ENCODE measurements around the gene FOXP3.

DNA sequence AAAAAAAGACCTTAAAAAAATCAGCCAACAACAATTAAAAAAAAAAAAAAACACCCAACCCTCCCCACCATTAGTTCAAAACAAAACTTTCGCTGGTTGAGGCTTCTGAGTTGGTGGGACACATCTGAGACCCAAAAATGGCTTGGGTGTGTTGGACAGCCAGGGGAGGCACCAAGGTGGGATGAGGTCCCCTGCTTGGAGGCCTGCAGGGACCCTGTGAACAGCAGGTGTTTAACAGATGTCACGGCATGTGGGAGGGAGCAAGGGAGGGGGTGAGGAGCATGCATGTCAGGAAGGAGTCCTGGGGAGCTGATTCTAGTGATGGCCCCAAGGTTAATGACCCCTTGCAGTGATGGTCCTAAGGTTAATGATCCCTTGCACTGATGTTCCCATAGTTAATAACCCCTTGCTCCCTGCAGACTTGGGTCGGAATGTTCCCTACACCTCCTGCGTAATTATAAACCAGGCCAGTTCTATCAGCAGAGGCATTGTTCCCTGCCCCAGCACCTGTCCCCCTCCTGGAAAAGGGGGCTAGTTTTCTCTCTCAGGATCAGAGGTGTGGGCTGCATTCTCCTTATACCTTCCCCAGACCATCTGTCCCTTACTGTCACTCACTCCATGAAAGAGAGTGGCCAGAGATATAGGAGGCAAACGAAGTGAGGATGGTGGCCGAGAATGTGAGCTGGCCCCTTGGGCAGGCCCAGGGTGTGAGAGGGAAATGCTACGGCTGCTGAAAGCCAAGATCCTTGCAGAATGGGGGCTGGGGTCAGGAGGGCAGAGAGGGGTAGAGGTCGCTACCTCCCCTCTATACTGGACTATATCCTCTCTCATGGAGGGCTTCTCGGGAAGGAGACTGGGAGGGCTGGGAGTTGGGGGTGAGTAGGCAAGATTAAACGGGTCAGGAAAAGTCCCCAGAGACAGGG is 2.3 kb upstream of the FOXP3 start:
- TF ChIP-seq, protein P1, sequence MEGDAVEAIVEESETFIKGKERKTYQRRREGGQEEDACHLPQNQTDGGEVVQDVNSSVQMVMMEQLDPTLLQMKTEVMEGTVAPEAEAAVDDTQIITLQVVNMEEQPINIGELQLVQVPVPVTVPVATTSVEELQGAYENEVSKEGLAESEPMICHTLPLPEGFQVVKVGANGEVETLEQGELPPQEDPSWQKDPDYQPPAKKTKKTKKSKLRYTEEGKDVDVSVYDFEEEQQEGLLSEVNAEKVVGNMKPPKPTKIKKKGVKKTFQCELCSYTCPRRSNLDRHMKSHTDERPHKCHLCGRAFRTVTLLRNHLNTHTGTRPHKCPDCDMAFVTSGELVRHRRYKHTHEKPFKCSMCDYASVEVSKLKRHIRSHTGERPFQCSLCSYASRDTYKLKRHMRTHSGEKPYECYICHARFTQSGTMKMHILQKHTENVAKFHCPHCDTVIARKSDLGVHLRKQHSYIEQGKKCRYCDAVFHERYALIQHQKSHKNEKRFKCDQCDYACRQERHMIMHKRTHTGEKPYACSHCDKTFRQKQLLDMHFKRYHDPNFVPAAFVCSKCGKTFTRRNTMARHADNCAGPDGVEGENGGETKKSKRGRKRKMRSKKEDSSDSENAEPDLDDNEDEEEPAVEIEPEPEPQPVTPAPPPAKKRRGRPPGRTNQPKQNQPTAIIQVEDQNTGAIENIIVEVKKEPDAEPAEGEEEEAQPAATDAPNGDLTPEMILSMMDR (IDR thresholded peaks at IDR 0.05), result no peak
- TF ChIP-seq POLR2A (IDR thresholded peaks at IDR 0.05), result no peak
